RWPE2 (cell line): Measurements from ENCODE around the gene APLN.

Experiments
- ATAC-seq: fragments of 200-7000 bp; cut with Tn5 transposase; 3 replicates; pipeline ENCODE4 v1.9.1; 2021; ENCODE audit warnings: low read depth
- DNase-seq: peaks from one replicate; pipeline ENCODE4 v3.0.0-alpha.2; 2020; ENCODE audit warnings: low spot score
- H3K27ac ChIP-seq: fragments of 450-650 bp; 2 replicates; pipeline ENCODE4 v1.5.1; 2017; ENCODE audit warnings: mild to moderate bottlenecking; ENCODE audit not compliant: poor library complexity, severe bottlenecking
- H3K27me3 ChIP-seq: fragments of 250-450 bp; sonication (Bioruptor Pico); 2 replicates; pipeline ENCODE4 v1.5.1; 2021; ENCODE audit warnings: mild to moderate bottlenecking, moderate library complexity; ENCODE audit not compliant: insufficient read depth, poor library complexity, severe bottlenecking
- H3K36me3 ChIP-seq: fragments of 250-450 bp; sonication (Bioruptor Pico); 2 replicates; pipeline ENCODE4 v1.5.1; 2020; ENCODE audit warnings: low read depth, mild to moderate bottlenecking, moderate library complexity
- H3K4me1 ChIP-seq: fragments of 250-450 bp; sonication (Bioruptor Pico); 2 replicates; pipeline ENCODE4 v1.5.1; 2021; ENCODE audit warnings: mild to moderate bottlenecking, moderate library complexity; ENCODE audit not compliant: insufficient read depth, poor library complexity, severe bottlenecking
- H3K4me3 ChIP-seq: fragments of 250-450 bp; sonication (Bioruptor Pico); 2 replicates; pipeline ENCODE4 v1.5.1; 2021; ENCODE audit warnings: mild to moderate bottlenecking, moderate library complexity; ENCODE audit not compliant: severe bottlenecking
- H3K9me3 ChIP-seq: fragments of 250-450 bp; sonication (Bioruptor Pico); 2 replicates; pipeline ENCODE4 v1.5.1; 2021; ENCODE audit warnings: mild to moderate bottlenecking, moderate library complexity; ENCODE audit not compliant: severe bottlenecking
- TF ChIP-seq, protein P1 (sequence below): fragments of 450-650 bp; IDR thresholded peaks from one replicate; pipeline ENCODE4 v1.5.1; 2017; ENCODE audit warnings: mild to moderate bottlenecking, moderate library complexity; ENCODE audit not compliant: poor library complexity, severe bottlenecking

APLN gene

DNA sequence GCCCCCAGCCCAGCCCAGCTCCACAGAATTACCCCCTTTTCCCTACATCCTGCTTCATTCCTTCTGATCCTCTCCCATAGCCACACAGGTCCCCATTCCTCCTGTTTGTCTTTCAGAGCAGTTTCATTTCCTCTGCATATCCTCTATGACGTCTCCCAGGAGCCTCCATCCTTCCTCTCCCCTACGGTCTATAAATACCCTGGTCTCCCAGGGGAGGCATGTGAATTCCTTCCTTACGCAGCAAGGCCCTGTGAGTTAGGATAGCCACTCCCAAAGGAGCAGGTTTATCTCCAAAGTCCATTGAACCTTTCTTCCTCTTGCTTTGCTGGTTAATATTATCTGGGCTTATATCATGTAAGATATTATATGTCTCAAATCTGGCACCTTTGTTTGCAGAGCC, 8.4 kb upstream of the APLN start:
- Histone ChIP-seq H3K4me3 (no peak overlapping the region), H3K4me1 (peaks cover 18% of the 10 kb centered on the region), H3K9me3 (no peaks in the 10 kb centered on the region), H3K36me3 (no peaks in the 10 kb centered on the region), H3K27ac (no peak overlapping the region), H3K27me3 (no peaks in the 10 kb centered on the region)
- ATAC-seq (no peak), DNase-seq (no peak)
- TF ChIP-seq, protein P1, sequence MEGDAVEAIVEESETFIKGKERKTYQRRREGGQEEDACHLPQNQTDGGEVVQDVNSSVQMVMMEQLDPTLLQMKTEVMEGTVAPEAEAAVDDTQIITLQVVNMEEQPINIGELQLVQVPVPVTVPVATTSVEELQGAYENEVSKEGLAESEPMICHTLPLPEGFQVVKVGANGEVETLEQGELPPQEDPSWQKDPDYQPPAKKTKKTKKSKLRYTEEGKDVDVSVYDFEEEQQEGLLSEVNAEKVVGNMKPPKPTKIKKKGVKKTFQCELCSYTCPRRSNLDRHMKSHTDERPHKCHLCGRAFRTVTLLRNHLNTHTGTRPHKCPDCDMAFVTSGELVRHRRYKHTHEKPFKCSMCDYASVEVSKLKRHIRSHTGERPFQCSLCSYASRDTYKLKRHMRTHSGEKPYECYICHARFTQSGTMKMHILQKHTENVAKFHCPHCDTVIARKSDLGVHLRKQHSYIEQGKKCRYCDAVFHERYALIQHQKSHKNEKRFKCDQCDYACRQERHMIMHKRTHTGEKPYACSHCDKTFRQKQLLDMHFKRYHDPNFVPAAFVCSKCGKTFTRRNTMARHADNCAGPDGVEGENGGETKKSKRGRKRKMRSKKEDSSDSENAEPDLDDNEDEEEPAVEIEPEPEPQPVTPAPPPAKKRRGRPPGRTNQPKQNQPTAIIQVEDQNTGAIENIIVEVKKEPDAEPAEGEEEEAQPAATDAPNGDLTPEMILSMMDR: no peak

DNA sequence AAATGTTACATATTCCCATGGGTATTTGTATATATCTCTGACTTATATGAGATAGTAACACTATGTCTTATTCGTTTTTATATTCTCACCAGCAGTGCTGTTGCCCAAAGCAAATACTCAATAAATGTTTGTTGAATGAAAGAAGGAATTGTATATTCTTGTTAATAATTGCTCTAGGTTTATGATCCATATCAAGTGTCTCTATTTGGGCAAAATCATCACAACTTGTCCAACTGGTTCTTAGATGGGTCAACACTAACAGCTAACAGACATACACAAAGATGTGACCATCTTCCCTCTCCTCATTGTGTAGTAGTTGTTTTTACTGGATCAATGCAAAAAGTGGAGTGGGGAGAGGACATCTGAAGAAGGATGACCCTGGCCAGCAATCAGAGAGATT, 6.6 kb upstream of the APLN start:
- no peaks in the 10 kb centered on the region for H3K27me3 ChIP-seq
- no peaks in the 10 kb centered on the region for H3K36me3 ChIP-seq
- H3K9me3 ChIP-seq: no peaks in the 10 kb centered on the region
- ATAC-seq (no peak), DNase-seq (no peak)
- H3K27ac ChIP-seq: no peak overlapping the region
- no peak overlapping the region for H3K4me3 ChIP-seq
- TF ChIP-seq, protein P1: no peak
- peaks cover 12% of the 10 kb centered on the region for H3K4me1 ChIP-seq

DNA sequence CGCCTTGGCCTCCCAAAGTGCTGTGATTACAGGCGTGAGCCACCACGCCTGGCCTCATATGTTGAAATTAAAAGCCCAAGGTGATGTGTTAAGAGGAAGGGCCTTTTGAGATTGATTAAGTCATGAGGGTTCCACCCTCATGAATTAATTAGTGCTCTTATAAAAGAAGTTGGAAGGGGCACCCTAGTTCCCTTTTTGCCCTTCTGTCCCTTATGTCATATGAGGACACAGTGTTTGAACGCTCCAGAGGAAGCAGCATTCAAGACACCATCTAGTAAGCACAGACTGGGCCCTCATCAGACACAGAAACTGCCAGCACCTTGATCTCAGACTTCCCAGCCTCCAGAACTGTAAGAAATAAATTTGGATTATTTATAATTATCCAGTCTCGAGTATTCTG, 5.1 kb upstream of the APLN start:
- Histone ChIP-seq H3K27ac (no peak overlapping the region), H3K4me1 (no peaks in the 10 kb centered on the region), H3K4me3 (no peak overlapping the region), H3K27me3 (no peaks in the 10 kb centered on the region), H3K9me3 (no peaks in the 10 kb centered on the region), H3K36me3 (no peaks in the 10 kb centered on the region)
- TF ChIP-seq, protein P1: no peak
- DNase-seq (no peak), ATAC-seq (no peak)

DNA sequence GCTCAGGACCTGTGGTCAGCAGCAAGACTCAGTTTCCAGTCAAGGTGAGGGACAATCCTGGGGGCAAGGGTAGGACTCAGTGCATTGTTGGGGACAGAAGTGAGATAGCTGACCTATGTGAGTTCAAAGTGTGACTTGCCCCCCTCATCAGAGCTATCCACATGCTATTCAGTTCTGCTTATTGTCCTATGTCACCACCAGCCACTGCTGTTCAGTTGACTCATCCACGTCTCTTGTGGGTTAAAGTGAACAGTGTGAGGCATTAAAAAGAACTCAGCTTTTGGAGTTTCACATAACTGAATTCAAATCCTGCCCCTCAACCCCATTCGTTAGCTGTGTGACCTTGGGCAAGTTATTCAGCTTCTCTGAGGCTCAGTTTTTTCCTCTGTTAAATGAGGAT, 4.4 kb upstream of the APLN start:
- no peak for DNase-seq
- TF ChIP-seq, protein P1: no peak

DNA sequence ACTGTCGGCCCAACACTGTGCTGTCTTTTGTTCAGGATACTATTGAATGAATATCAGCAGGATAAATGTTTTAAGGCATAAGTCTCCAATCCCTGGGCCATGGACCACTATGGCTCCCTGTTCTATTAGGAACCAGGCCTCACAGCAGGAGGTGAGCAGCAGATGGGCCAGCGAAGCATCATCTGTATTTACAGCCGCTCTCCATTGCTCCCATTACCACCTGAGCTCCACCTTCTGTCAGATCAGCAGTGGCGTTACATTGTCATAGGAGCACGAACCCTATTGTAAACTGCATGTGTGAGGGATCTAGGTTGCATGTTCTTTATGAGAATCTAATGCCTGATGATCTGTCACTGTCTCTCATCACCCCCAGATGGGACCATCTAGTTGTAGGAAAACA, 3.7 kb upstream of the APLN start:
- DNase-seq: no peak
- Histone ChIP-seq H3K9me3 (no peaks in the 10 kb centered on the region), H3K4me1 (no peaks in the 10 kb centered on the region), H3K27ac (no peak overlapping the region), H3K4me3 (no peak overlapping the region), H3K27me3 (no peaks in the 10 kb centered on the region), H3K36me3 (no peaks in the 10 kb centered on the region)
- ATAC-seq: no peak
- TF ChIP-seq, protein P1: no peak

More for the DNA sequence above, 4.4 kb upstream of the APLN start:
- no peaks in the 10 kb centered on the region for H3K36me3 ChIP-seq
- H3K4me3 ChIP-seq: no peak overlapping the region
- no peak for ATAC-seq
- H3K27ac ChIP-seq: no peak overlapping the region
- no peaks in the 10 kb centered on the region for H3K4me1 ChIP-seq
- H3K27me3 ChIP-seq: no peaks in the 10 kb centered on the region
- H3K9me3 ChIP-seq: no peaks in the 10 kb centered on the region
